Stimulated activated CD8-positive, alpha-beta memory T cell treated with anti-CD3 and anti-CD28 coated beads, Interleukin-12 subunit alpha, Interleukin-12 subunit beta, amount 100 ng/mL, for 1 hour (primary cell): ENCODE data around the gene HBM.
"Not testable (repeated sequence)": the region's sequence is repeated elsewhere in the genome, so short reads cannot be mapped to it uniquely, and the experiment has no call there.

Experiments used
- DNase-seq: peaks from one replicate; pipeline ENCODE4 v3.0.0-alpha.2; 2020; ENCODE audit warnings: low read depth

The HBM gene

DNA sequence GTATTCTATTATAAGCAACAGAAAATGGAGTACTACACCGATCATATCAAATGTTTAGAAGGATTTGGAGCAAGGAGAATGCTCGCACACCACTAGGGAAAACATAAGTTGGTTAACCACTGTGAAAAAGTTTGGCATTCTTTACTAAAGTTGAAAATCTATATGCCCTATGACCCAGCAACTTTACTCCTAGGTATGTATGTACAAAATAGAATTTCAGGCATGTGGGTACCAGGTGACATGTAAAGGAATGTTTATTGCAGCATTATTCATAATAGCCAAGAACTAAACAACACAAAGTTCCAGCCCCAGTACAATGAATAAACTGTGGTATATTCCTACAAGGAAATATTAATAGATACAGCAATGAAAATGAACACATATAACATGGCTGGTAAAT lies 19.1 kb upstream of the HBM start:
- DNase-seq = no peak

DNA sequence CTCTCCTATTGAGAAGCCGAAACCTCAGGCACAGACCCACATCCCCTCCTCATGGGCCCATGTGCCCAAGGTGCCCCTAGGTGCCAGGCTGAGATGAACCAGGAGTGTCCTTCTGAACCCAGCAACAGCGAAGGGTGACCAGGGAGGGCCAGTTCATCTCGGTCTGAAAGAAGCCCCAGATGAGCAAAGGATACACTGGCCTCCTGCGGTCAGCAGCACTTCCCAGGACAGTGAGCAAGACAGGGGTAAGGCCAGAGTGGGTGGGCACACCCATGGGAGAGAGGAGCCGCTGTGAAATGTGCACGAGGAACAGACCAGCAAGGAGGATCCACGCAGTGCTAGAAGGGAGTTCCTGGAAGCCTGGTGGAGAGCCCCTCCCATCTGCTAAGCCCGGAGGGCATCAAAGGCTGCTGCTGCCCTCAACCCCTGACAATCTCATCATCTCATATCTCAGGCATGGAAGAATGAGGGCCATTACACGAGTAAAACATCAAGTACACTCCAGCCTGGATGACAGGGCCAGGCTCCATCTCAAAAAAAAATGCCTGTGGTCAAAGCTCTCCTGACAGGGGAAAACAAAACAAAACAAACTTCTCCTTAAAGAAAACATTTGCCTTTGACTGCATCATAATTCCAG lies 16.6 kb upstream of the HBM start:
- DNase-seq = no peak

DNA sequence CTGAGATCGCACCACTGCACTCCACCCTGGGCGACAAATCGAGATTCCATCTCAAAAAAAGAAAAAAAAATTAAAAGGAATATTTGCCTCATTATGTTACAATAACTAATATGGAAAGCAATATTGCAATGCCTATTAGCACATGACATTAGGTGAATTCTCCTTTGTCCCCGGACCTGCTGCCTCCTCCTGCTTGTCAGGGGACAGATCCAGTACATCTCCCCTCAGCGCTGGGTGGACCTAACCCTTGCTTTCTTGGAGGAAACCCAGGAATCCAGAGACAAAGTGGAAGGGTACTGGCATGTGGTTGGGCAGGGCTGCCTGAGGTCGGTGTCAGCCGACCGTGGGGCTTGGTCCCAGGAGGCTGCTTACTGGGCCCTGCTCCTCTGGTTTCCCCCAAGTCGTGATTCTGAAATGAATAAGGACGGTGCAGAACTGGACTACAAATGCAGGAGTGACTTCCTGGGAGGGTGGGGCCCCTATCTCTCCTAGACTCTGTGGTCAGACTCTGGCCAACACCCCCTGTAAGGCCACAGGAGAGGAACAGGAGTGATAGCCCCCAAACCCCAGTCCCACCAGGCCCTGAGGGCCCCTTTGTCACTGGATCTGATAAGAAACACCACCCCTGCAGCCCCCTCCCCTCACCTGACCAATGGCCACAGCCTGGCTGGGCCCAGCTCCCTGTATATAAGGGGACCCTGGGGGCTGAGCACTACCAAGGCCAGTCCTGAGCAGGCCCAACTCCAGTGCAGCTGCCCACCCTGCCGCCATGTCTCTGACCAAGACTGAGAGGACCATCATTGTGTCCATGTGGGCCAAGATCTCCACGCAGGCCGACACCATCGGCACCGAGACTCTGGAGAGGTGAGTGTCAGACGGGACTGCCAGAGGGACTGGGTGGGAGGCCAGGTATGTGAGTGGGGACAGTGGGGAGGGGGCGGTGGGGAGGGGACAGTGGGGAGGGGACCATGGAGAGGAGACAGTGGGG lies 13.3 kb upstream of the HBM start, which contains the start of gene HBZ:
TSS of gene HBZ (plus strand) at position 504 of the 988 bp plus-strand sequence. CDS start at position 770, 266 bp downstream.
- DNase-seq = no peak

DNA sequence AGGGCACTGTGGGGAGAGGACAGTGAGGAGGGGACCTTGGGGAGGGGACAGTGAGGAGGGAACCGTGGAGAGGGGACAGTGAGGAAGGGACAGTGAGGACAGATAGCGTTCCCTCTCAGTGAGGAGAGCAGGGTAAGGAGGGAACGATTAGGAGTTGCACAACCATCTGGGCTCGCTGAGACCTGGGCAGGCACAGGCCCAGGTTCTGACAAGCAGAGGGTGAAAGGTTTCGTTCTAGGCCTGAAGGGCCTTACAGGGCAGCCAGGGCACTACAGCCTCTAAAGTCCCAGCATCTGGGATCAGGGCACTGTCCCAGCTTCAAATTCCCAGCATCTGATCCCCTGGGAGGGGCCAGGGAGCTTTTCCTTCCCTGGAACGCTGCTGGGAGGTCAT lies 12.7 kb upstream of the HBM start:
- not testable (repeated sequence) for DNase-seq

DNA sequence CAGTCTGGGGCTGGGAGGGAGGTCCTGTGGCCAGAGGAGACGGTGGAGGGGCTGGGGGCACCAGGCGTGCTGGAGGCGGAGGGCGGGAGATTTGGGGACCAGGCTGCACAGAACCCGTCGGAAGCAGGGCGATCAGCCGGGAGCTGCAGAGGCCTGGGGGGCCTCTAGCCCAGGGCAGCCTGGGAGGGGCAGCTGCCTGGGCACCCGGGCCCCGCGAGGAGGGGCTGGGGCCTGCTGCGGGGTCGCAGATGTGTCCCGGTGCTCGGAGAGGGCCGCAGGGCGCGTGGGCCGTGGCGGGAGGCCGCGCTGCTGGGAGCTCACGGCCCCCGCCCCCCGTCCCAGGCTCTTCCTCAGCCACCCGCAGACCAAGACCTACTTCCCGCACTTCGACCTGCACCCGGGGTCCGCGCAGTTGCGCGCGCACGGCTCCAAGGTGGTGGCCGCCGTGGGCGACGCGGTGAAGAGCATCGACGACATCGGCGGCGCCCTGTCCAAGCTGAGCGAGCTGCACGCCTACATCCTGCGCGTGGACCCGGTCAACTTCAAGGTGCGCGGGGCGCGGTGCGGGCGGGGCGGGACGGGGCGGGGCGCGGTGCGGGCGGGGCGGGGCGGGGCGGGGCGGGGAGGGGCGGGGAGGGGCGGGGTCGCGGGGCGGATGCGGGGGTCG lies 12.1 kb upstream of the HBM start:
- not testable (repeated sequence) for DNase-seq

DNA sequence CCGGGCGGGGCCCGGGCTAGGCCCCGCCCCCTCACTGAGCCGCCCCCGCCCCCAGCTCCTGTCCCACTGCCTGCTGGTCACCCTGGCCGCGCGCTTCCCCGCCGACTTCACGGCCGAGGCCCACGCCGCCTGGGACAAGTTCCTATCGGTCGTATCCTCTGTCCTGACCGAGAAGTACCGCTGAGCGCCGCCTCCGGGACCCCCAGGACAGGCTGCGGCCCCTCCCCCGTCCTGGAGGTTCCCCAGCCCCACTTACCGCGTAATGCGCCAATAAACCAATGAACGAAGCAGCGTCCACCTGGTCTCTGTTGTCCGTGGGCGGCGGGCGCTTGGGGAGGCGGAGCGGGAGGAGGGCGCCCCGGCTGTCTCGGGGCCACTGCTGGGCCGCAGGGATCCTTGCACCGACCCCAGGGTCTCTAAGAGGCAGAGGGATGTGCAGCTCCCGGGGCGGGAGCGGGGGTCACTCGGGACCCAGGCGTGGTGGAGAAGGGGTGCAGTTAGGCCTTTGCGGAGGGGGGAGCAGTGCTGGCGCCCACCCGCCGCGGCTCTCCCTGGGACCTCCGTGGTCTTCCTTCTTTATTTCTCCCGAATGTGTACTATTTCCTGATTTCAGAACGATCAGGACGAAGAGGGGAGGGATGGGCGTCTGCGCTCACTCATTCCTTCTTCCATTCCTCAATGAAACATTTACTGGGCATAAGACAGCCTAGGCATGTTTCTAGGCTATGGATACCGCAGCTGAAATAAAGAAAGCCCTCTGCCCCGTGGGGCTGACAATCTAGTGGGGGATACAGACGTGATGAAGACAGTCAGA lies 11.4 kb upstream of the HBM start:
- no peak for DNase-seq

DNA sequence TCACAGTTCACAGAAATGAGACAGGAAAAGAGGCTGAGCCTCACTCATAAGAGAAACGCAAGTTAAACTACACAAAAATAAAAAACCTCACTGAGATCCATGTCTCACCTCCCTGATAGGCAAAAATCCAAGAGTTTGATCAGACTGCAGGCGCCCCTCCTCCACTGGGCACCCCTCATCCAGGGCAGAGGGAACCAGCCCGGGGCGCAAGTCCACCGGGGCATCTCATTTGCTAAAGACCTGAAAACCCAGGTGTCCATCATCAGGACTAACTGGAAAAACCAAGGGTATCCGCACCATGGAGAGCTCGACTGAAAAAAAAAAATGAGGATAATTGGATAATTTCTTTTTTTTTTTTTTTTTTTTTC lies 10.8 kb upstream of the HBM start:
- DNase-seq = no peak

DNA sequence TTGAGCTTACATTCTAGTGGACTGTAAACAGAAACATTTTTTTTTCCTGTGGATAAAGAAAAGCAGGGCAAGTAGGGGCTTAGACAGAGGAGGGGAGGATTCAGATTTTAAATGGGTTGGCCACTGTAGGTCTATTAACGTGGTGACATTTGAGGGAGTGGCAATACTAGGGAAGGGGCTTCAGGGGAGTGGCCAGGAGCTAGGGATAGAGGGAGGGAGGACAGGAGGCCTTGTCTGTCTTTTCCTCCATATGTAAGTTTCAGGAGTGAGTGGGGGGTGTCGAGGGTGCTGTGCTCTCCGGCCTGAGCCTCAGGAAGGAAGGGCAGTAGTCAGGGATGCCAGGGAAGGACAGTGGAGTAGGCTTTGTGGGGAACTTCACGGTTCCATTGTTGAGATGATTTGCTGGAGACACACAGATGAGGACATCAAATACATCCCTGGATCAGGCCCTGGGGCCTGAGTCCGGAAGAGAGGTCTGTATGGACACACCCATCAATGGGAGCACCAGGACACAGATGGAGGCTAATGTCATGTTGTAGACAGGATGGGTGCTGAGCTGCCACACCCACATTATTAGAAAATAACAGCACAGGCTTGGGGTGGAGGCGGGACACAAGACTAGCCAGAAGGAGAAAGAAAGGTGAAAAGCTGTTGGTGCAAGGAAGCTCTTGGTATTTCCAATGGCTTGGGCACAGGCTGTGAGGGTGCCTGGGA lies 6.5 kb upstream of the HBM start:
- DNase-seq = no peak

DNA sequence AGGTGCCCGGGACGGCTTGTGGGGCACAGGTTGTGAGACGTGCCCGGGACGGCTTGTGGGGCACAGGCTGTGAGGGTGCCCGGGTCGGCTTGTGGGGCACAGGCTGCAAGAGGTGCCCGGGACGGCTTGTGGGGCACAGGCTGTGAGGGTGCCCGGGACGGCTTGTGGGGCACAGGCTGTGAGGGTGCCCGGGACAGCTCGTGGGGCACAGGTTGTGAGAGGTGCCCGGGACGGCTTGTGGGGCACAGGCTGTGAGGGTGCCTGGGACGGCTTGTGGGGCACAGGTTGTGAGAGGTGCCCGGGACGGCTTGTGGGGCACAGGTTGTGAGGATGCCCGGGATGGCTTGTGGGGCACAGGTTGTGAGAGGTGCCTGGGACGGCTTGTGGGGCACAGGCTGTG lies 5.5 kb upstream of the HBM start:
- DNase-seq = not testable (repeated sequence)

DNA sequence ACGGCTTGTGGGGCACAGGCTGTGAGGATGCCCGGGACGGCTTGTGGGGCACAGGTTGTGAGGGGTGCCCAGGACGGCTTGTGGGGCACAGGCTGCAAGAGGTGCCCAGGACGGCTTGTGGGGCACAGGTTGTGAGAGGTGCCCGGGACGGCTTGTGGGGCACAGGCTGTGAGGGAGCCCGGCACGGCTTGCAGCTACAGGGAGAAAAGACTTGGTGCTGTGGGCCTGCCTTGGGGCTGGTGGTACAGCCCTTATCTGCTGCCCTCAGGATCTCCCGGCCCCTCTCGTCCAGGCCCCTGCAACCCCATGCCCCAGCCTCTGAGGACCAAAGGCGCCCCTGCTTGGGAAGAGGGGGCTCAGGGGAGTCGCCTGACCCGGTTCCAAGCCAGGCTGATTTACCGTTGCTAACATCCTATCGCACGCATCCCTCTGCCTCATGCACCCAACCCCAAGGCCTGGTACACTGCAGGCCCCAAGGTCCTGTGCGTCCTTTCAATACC lies 5.0 kb upstream of the HBM start:
- no peak for DNase-seq

DNA sequence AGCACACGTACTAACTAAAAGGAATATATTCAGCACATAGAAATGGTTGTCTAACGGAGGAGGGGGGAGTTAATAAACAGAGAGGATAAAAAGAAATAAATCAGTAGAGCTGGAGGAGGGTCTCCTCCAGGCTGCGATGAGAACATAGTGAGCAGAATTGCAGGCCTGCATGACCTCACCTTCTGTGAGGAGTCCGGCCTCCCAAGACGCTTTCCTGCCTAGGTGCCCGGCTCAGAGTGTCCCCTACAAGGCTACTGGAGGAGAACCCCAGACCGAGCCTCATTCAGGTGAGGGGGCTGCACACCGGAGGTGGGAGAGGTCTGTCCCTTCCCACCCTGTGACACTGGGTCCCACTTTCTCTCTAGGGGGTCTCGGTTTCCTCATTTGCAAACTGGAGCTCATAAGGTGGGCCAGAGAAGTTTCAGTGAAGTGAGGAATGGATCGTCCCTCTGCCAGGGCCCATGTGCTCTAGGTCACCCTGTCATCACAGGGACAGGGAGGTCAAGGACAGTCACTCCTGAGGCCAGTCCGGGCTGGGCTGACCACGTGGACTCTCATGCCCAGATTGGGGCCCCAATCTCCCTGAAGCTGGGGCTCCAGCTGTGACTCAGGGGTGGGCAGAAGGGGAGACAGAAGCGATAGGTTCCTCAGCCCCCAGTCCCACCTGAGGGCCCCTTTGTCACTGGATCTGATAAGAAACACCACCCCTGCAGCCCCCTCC lies 3.3 kb upstream of the HBM start:
- DNase-seq = no peak

DNA sequence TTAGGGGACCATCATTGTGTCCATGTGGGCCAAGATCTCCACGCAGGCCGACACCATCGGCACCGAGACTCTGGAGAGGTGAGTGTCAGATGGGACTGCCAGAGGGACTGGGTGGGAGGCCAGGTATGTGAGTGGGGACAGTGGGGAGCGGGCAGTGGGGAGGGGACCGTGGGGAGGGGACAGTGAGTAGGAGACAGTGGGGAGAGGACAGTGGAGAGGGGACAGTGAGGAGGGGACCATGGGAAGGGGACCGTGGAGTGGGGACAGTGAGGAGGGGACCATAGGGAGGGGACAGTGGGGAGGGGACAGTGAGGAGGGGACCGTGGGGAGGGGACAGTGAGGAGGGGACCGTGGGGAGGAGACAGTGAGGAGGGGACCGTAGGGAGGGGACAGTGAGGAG lies 2.6 kb upstream of the HBM start:
- DNase-seq = not testable (repeated sequence)

DNA sequence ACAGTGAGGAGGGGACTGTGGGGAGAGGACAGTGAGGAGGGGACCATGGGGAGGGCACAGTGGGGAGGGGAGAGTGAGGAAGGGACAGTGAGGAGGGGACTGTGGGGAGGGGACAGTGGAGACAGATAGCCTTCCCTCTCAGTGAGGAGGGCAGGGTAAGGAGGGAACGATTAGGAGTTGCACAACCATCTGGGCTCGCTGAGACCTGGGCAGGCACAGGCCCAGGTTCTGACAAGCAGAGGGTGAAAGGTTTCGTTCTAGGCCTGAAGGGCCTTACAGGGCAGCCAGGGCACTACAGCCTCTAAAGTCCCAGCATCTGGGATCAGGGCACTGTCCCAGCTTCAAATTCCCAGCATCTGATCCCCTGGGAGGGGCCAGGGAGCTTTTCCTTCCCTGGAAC lies 2.1 kb upstream of the HBM start:
- DNase-seq = not testable (repeated sequence)

DNA sequence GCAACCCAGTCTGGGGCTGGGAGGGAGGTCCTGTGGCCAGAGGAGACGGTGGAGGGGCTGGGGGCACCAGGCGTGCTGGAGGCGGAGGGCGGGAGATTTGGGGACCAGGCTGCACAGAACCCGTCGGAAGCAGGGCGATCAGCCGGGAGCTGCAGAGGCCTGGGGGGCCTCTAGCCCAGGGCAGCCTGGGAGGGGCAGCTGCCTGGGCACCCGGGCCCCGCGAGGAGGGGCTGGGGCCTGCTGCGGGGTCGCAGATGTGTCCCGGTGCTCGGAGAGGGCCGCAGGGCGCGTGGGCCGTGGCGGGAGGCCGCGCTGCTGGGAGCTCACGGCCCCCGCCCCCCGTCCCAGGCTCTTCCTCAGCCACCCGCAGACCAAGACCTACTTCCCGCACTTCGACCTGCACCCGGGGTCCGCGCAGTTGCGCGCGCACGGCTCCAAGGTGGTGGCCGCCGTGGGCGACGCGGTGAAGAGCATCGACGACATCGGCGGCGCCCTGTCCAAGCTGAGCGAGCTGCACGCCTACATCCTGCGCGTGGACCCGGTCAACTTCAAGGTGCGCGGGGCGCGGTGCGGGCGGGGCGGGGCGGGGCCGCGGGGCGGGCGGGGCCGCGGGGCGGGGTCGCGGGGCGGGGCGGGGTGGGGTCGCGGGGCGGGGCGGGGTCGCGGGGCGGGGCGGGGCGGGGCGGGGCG lies 1.5 kb upstream of the HBM start:
- not testable (repeated sequence) for DNase-seq

DNA sequence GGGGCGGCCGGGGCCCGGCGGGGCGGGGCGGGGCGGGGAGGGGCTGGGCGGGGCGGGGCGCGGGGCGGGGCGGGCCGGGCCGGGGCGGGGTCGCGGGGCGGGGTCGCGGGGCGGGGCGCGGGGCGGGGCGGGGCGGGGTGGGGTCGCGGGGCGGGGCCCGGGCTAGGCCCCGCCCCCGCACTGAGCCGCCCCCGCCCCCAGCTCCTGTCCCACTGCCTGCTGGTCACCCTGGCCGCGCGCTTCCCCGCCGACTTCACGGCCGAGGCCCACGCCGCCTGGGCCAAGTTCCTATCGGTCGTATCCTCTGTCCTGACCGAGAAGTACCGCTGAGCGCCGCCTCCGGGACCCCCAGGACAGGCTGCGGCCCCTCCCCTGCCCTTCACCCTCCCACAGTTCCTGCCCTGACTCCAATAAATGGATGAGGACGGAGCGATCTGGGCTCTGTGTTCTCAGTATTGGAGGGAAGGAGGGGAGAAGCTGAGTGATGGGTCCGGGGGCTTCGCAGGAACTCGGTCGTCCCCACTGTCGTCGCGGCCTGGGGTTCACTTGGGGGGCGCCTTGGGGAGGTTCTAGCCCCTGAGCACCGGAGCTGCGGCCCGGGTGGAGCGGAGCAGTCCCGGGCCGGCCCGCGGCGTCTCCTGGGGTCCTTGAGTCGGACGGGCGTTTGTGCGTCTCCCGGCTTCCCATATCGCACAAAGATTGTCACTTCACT lies 795 bp upstream of the HBM start:
- no peak for DNase-seq

DNA sequence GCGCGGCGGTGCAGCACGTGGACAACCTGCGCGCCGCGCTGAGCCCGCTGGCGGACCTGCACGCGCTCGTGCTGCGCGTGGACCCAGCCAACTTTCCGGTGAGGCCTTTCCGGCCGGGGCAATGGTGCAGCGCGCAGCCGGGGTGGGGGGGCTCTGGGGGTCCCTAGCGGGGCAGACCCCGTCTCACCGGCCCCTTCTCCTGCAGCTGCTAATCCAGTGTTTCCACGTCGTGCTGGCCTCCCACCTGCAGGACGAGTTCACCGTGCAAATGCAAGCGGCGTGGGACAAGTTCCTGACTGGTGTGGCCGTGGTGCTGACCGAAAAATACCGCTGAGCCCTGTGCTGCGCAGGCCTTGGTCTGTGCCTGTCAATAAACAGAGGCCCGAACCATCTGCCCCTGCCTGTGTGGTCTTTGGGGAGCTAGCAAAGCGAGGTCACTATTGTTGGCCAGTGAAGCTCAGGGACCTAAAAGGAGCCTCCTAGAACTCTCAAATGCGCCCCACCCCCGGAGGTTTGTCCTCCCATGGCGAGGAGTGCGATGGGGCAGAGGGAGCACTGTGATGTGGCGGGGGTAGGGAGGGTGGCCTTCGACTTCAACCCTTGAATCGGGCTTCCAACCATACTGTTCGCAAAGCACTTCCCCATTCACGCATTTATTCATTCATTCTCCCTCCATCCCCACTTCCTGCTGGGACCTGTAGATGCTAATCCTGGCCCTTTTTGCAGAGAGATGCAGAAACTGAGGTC lies 770 bp downstream of the HBM start:
- DNase-seq = no peak

DNA sequence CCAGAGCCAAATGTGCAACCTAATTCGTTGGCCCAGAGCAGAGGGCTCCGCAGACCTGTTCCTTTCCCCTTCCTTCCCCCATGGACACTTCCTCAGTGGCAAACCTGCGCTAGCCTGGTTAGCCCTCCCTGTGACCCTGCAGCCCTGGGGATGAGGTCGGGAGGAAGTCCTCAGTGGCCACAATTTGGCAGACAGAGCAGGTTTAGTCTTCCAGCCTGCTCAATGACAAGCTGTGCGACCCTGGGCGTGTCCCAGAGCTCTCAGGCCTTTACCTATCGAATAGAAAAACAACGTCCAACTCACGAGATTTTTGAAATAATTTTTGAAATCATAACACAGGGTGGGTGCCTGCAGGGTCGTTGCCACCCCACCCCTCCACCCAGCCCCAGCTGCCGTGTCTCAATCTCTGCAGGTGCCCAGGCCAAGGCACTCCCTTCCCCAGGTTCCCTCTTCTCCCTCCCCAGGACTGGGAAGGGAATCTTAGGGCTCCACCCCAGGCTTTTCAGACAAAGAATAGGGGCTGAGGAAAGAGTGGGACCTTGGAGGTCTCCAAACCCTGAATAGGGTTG lies 1.4 kb downstream of the HBM start:
- no peak for DNase-seq

DNA sequence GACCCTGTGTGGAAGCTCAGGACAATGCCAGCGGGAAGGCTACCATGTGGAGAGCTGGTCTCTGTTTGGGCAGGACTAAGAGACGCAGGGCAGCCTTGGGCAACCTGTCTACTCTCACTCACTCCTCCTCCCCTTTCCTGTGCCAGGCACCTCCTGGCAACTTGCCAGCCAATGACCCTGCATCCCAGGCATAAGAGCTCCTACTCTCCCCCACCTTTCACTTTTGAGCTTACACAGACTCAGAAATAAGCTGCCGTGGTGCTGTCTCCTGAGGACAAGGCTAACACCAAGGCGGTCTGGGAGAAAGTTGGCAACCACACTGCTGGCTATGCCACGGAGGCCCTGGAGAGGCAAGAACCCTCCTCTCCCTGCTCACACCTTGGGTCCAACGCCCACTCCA lies 2.6 kb downstream of the HBM start:
- no peak for DNase-seq
